SK-N-SH (cell line): ENCODE measurements around the gene PRR16. TPM values are rescaled to one million over a fixed set of nuclear protein-coding genes. Genes with fewer than 3 reads are reported as not detected.

Experiments used
- CTCF ChIA-PET: fragments of 300-600, 350-600 bp; formaldehyde crosslinking; extraction: SDS; loops from one replicate; lab custom pipeline; 2021; lab: Yijun Ruan, JAX
- POLR2A ChIA-PET: fragments of 350-600 bp; sonication (Branson Sonifier 250); formaldehyde crosslinking; extraction: SDS; loops from one replicate; lab custom pipeline; 2020; ENCODE audit warnings: antibody characterized with exemption, inconsistent platforms; lab: Yijun Ruan, JAX
- DNase-seq: peaks from one replicate; pipeline ENCODE4 v3.0.0; 2012
- H2AFZ ChIP-seq: fragments of 200-600 bp; sonication (generic); 2 replicates; pipeline ENCODE4 v1.8.1; 2016; ENCODE audit warnings: antibody characterized with exemption, mild to moderate bottlenecking, low read depth
- H3F3A ChIP-seq: fragments of 200-600 bp; sonication (generic); replicated peaks from 2 replicates; pipeline ENCODE3; 2016; ENCODE audit warnings: antibody characterized with exemption, mild to moderate bottlenecking; ENCODE audit not compliant: insufficient read depth
- H3K27ac ChIP-seq, 2 experiments: fragments of 200-500 bp in 1 of 2; fragments of 200-600 bp in 1 of 2; sonication (Bioruptor generic) in 1 of 2; sonication (generic), shearing (Covaris generic) in 1 of 2; 2 replicates each; pipeline versions ENCODE4 v1.5.1 to v1.6.1; 2014 to 2016; ENCODE audit warnings: low read depth in 2 of 2, inconsistent platforms in 1 of 2, low read length in 1 of 2, mild to moderate bottlenecking in 1 of 2, mixed read lengths in 1 of 2
- H3K27me3 ChIP-seq: fragments of 200-600 bp; sonication (generic), shearing (Covaris generic); 2 replicates; pipeline ENCODE4 v1.6.1; 2016; ENCODE audit warnings: mixed run types; ENCODE audit not compliant: insufficient read depth
- H3K36me3 ChIP-seq, 2 experiments: fragments of 200-500 bp in 1 of 2; fragments of 200-600 bp in 1 of 2; sonication (Bioruptor generic) in 1 of 2; sonication (generic) in 1 of 2; replicated peaks in 1 of 2; 2 replicates each; pipeline versions ENCODE3 to v1.5.1; 2014 to 2016; ENCODE audit warnings: low read length in 1 of 2, mild to moderate bottlenecking in 1 of 2; ENCODE audit not compliant: insufficient read depth in 2 of 2, control insufficient read depth in 1 of 2
- H3K4me1 ChIP-seq, 2 experiments: fragments of 200-500 bp in 1 of 2; fragments of 200-600 bp in 1 of 2; sonication (Bioruptor generic) in 1 of 2; sonication (generic), shearing (Covaris generic) in 1 of 2; 2 replicates each; pipeline versions ENCODE4 v1.5.1 to v1.6.1; 2014 to 2016; ENCODE audit warnings: low read depth in 1 of 2, low read length in 1 of 2, mixed run types in 1 of 2; ENCODE audit not compliant: insufficient read depth in 2 of 2, control insufficient read depth in 1 of 2
- H3K4me2 ChIP-seq: fragments of 200-600 bp; sonication (generic), shearing (Covaris generic); 2 replicates; pipeline ENCODE4 v1.6.1; 2017; ENCODE audit warnings: mixed run types
- H3K4me3 ChIP-seq, 2 experiments: fragments of 200-500 bp in 1 of 2; fragments of 200-600 bp in 1 of 2; sonication (Bioruptor generic) in 1 of 2; sonication (generic), shearing (Covaris generic) in 1 of 2; 2 replicates each; pipeline versions ENCODE4 v1.5.1 to v1.8.1; 2014 to 2016; ENCODE audit warnings: low read depth in 2 of 2, inconsistent platforms in 1 of 2, low read length in 1 of 2, mild to moderate bottlenecking in 1 of 2, mixed read lengths in 1 of 2, moderate library complexity in 1 of 2
- H3K79me2 ChIP-seq: fragments of 200-600 bp; sonication (generic); 2 replicates; pipeline ENCODE4 v1.8.1; 2017; ENCODE audit warnings: mild to moderate bottlenecking; ENCODE audit not compliant: insufficient read depth
- H3K9ac ChIP-seq: fragments of 200-600 bp; sonication (generic); 2 replicates; pipeline ENCODE4 v1.6.1; 2017; ENCODE audit warnings: mixed run types
- H3K9me2 ChIP-seq: fragments of 200-600 bp; sonication (generic); 2 replicates; pipeline ENCODE4 v1.6.1; 2017; ENCODE audit warnings: mixed run types
- H3K9me3 ChIP-seq: fragments of 200-600 bp; sonication (generic); 2 replicates; pipeline ENCODE4 v1.6.1; 2017; ENCODE audit warnings: mixed run types, mild to moderate bottlenecking, moderate library complexity
- H4K20me1 ChIP-seq: fragments of 200-600 bp; sonication (generic); 2 replicates; pipeline ENCODE4 v1.6.1; 2017; ENCODE audit warnings: mild to moderate bottlenecking, mixed run types; ENCODE audit not compliant: insufficient read depth
- CHD2 ChIP-seq: fragments of 150-350 bp; IDR thresholded peaks from 2 replicates; pipeline ENCODE4 v1.6.1; 2018; ENCODE audit warnings: low read length; ENCODE audit not compliant: partially characterized antibody
- ELF1 ChIP-seq: IDR thresholded peaks from 2 replicates; pipeline ENCODE4 v1.4.0; 2012
- EP300 ChIP-seq, 2 experiments: IDR thresholded peaks; 2 replicates each; pipeline versions ENCODE4 v1.4.0 to v1.6.1; 2012; ENCODE audit warnings: borderline replicate concordance in 1 of 2, low read depth in 1 of 2, low read length in 1 of 2
- EZH2phosphoT487 ChIP-seq: fragments of 200-600 bp; sonication (generic); IDR thresholded peaks from 2 replicates; pipeline ENCODE4 v1.6.1; 2017; ENCODE audit warnings: low read depth, mixed run types, mild to moderate bottlenecking, antibody characterized with exemption, moderate library complexity, borderline replicate concordance
- FOSL2 ChIP-seq: IDR thresholded peaks from 2 replicates; pipeline ENCODE4 v1.4.0; 2012; ENCODE audit warnings: low read depth, mild to moderate bottlenecking, moderate library complexity, borderline replicate concordance
- GABPA ChIP-seq: IDR thresholded peaks from 2 replicates; pipeline ENCODE4 v1.4.0; 2012; ENCODE audit warnings: low read depth, mild to moderate bottlenecking
- PBX3 ChIP-seq: IDR thresholded peaks from 2 replicates; pipeline ENCODE4; 2012
- POLR2AphosphoS5 ChIP-seq: IDR thresholded peaks from 2 replicates; pipeline ENCODE4 v1.6.1; 2012; ENCODE audit warnings: low read depth, low read length
- RAD21 ChIP-seq: IDR thresholded peaks from 2 replicates; pipeline ENCODE4 v1.6.1; 2012; ENCODE audit warnings: mild to moderate bottlenecking, low read length
- RFX5 ChIP-seq: IDR thresholded peaks from 2 replicates; pipeline ENCODE4 v1.6.1; 2012; ENCODE audit warnings: mild to moderate bottlenecking, improper control_type of control experiment, low read length
- RXRA ChIP-seq: IDR thresholded peaks from 2 replicates; pipeline ENCODE4 v1.4.0; 2012; ENCODE audit warnings: low read depth, mild to moderate bottlenecking, borderline replicate concordance
- SMC3 ChIP-seq: IDR thresholded peaks from 2 replicates; pipeline ENCODE4 v1.6.1; 2012; ENCODE audit warnings: low read depth, low read length, improper control_type of control experiment
- TCF12 ChIP-seq: IDR thresholded peaks from 2 replicates; pipeline ENCODE4 v1.4.0; 2012
- USF2 ChIP-seq: fragments of 150-350 bp; IDR thresholded peaks from 2 replicates; pipeline ENCODE4 v1.6.1; 2017; ENCODE audit warnings: antibody characterized with exemption, low read length, low read depth, borderline replicate concordance
- YY1 ChIP-seq: IDR thresholded peaks from 2 replicates; pipeline ENCODE4 v1.4.0; 2012; ENCODE audit warnings: low read depth, mild to moderate bottlenecking
- ZBTB33 ChIP-seq: IDR thresholded peaks from 2 replicates; pipeline ENCODE4 v1.4.0; 2012; ENCODE audit warnings: low read depth, borderline replicate concordance
- WGBS: methylation state at CpG from one replicate; pipeline ENCODE4 v1.1.6; 2017; ENCODE audit warnings: low lambda C conversion rate; 5-methylcytosine and 5-hydroxymethylcytosine counted together
- polyA plus RNA-seq, 3 experiments: library from polyadenylated mRNA; depleted of rRNA; stranded (reverse); fragments of >200 nt; gene quantifications; 2 replicates each; pipeline ENCODE4 v1.2.3, GENCODE V29; 2012
- TF ChIP-seq, protein P1 (sequence below): IDR thresholded peaks from 2 replicates; pipeline ENCODE4 v1.4.0; 2012; ENCODE audit warnings: low read depth
- TF ChIP-seq, protein P2 (sequence below): IDR thresholded peaks from 2 replicates; pipeline ENCODE4 v1.6.1; 2012; ENCODE audit warnings: mild to moderate bottlenecking, low read depth, low read length, moderate library complexity
- TF ChIP-seq, protein P3 (sequence below): fragments of 150-350 bp; IDR thresholded peaks from 2 replicates; pipeline ENCODE4 v1.6.1; 2016; ENCODE audit warnings: mild to moderate bottlenecking, low read depth, low read length

PRR16 gene
- polyA plus RNA-seq, 1 of the 3 experiments (the other 2 are of a cell fraction), result 26.7 TPM

- peaks cover 91% of the 10 kb centered on the region for H3K79me2 ChIP-seq
- H3K4me1 ChIP-seq, result peaks cover 0 to 22% of the 10 kb centered on the region in 2 experiments; a peak in 3 of 4 replicates
- no peak overlapping the region for H3K27ac ChIP-seq
- no peak overlapping the region for H3K4me3 ChIP-seq
- 0 out of 2 replicates have a peak overlapping the region, but pooled peaks have one; percentile 35 for H3K4me2 ChIP-seq
- H3F3A ChIP-seq, result peaks cover 12% of the 10 kb centered on the region
- DNase-seq, result no peak
- H3K36me3 ChIP-seq, result peaks cover 0 to 4% of the 10 kb centered on the region in 2 experiments
- H3K9me3 ChIP-seq, result no peaks in the 10 kb centered on the region
- TF ChIP-seq YY1 (no peak), SMC3 (peak; percentile 16; the same call in 1 of the 2 replicates), RAD21 (peak; percentile 49), EZH2phosphoT487 (no peak)
- TF ChIP-seq, all 33 proteins: peak for 2
- CTCF ChIA-PET, result interaction anchor here (0.7 to 1.6 kb wide), 3 partner anchors 130 to 1476 kb away, joined by 3 to 4 read pairs (median 4); no protein-coding TSS in a partner anchor
- Histone ChIP-seq H3K9ac (no peak overlapping the region), H4K20me1 (no peaks in the 10 kb centered on the region), H2AFZ (no peak overlapping the region), H3K27me3 (no peaks in the 10 kb centered on the region), H3K9me2 (no peaks in the 10 kb centered on the region)
- POLR2A ChIA-PET, result no interaction called here
- 84% methylated on average over 2 of the region's 2 CpGs for WGBS
Measured at GRCh38 chr5:120473332-120473731, 9.2 kb downstream of the PRR16 start.

DNA sequence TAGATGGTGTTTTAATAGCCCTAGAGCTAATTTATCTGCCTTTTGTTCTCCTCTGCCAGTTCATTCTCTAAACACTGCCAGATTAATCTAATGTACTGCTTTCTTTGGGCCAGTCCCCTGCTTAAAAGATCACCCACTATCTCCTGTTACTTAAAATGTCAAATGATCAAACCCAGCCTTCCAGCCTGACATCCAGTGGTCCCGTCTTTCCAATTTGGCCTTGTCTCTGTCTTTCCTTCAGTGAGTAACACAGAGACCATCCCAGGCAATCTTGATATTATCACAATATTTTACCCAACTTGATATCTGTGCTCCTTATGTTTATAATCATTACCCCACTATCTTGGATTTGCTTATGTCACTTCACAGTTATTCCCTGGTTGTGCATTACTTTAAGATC lies 12.0 kb downstream of the PRR16 start:
- no peaks in the 10 kb centered on the region for H3K27me3 ChIP-seq
- H3K36me3 ChIP-seq, result peaks cover 0 to 9% of the 10 kb centered on the region in 2 experiments
- H3K4me1 ChIP-seq, result peaks cover 0 to 19% of the 10 kb centered on the region in 2 experiments; a peak in 3 of 4 replicates
- H3K9ac ChIP-seq, result no peak overlapping the region
- DNase-seq, result peak; percentile 28
- H3K9me3 ChIP-seq, result no peaks in the 10 kb centered on the region
- H3K4me2 ChIP-seq, result no peak overlapping the region
- no peaks in the 10 kb centered on the region for H3K9me2 ChIP-seq
- 30% methylated on average over 1 of the region's 1 CpG for WGBS
- H3K79me2 ChIP-seq, result peaks cover 91% of the 10 kb centered on the region
- H4K20me1 ChIP-seq, result no peaks in the 10 kb centered on the region
- H3K27ac ChIP-seq, result peak overlapping the region; percentile 22 to 53; a peak in 3 of 4 replicates
- peaks cover 17% of the 10 kb centered on the region for H3F3A ChIP-seq
- no peak overlapping the region for H3K4me3 ChIP-seq
- CTCF ChIA-PET, result no interaction called here
- POLR2A ChIA-PET, result no interaction called here
- no peak overlapping the region for H2AFZ ChIP-seq
- TF ChIP-seq POLR2AphosphoS5, result no peak
- no peak for TF ChIP-seq FOSL2
- TF ChIP-seq, protein P1, sequence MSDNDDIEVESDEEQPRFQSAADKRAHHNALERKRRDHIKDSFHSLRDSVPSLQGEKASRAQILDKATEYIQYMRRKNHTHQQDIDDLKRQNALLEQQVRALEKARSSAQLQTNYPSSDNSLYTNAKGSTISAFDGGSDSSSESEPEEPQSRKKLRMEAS, result no peak
- TF ChIP-seq, protein P2, sequence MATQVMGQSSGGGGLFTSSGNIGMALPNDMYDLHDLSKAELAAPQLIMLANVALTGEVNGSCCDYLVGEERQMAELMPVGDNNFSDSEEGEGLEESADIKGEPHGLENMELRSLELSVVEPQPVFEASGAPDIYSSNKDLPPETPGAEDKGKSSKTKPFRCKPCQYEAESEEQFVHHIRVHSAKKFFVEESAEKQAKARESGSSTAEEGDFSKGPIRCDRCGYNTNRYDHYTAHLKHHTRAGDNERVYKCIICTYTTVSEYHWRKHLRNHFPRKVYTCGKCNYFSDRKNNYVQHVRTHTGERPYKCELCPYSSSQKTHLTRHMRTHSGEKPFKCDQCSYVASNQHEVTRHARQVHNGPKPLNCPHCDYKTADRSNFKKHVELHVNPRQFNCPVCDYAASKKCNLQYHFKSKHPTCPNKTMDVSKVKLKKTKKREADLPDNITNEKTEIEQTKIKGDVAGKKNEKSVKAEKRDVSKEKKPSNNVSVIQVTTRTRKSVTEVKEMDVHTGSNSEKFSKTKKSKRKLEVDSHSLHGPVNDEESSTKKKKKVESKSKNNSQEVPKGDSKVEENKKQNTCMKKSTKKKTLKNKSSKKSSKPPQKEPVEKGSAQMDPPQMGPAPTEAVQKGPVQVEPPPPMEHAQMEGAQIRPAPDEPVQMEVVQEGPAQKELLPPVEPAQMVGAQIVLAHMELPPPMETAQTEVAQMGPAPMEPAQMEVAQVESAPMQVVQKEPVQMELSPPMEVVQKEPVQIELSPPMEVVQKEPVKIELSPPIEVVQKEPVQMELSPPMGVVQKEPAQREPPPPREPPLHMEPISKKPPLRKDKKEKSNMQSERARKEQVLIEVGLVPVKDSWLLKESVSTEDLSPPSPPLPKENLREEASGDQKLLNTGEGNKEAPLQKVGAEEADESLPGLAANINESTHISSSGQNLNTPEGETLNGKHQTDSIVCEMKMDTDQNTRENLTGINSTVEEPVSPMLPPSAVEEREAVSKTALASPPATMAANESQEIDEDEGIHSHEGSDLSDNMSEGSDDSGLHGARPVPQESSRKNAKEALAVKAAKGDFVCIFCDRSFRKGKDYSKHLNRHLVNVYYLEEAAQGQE, result no peak
- TF ChIP-seq TCF12, result peak; percentile 76; the same call in 1 of the 2 replicates
- peak; percentile 27; the same call in 1 of the 2 replicates for TF ChIP-seq RAD21
- TF ChIP-seq EP300 (IDR thresholded peaks at IDR 0.05; ENCODE audit: borderline replicate concordance in 1 of 2, low read depth in 1 of 2, low read length in 1 of 2), result peak in 1 of 2 experiments; percentile 86; a peak in 2 of 4 replicates
- TF ChIP-seq CHD2, result peak; percentile 24
- no peak for TF ChIP-seq RFX5
- no peak for TF ChIP-seq USF2
- TF ChIP-seq, protein P3, sequence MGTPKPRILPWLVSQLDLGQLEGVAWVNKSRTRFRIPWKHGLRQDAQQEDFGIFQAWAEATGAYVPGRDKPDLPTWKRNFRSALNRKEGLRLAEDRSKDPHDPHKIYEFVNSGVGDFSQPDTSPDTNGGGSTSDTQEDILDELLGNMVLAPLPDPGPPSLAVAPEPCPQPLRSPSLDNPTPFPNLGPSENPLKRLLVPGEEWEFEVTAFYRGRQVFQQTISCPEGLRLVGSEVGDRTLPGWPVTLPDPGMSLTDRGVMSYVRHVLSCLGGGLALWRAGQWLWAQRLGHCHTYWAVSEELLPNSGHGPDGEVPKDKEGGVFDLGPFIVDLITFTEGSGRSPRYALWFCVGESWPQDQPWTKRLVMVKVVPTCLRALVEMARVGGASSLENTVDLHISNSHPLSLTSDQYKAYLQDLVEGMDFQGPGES, result no peak
- TF ChIP-seq ELF1, result no peak
- peak; percentile 32; the same call in 1 of the 2 replicates for TF ChIP-seq PBX3
- no peak for TF ChIP-seq RXRA
- no peak for TF ChIP-seq GABPA
- no peak for TF ChIP-seq ZBTB33
